Left ventricle myocardium inferior (tissue), 1 donor: ENCODE results near the gene SLC5A5. TPM values are rescaled to one million over a fixed set of nuclear protein-coding genes. Genes with fewer than 3 reads are reported as not detected.
A peak's percentile ranks its signal among the peaks of the same experiment; 100 is the strongest.

ENCODE experiments used
- DNase-seq: peaks from one replicate; pipeline ENCODE4 v3.0.0-alpha.2; 2020
- H3K27ac ChIP-seq: fragments of 200-600 bp; replicated peaks from 2 replicates; pipeline ENCODE4 v1.8.0; 2021
- H3K27me3 ChIP-seq: fragments of 200-600 bp; 2 replicates; pipeline ENCODE4 v1.8.0; 2021; ENCODE audit warnings: low read depth
- H3K36me3 ChIP-seq: fragments of 200-600 bp; 2 replicates; pipeline ENCODE4 v1.8.0; 2021
- H3K4me1 ChIP-seq: fragments of 200-600 bp; 2 replicates; pipeline ENCODE4 v1.8.0; 2021
- H3K4me3 ChIP-seq: fragments of 200-600 bp; 2 replicates; pipeline ENCODE4 v1.8.0; 2021; ENCODE audit warnings: mild to moderate bottlenecking, moderate library complexity
- H3K9me3 ChIP-seq: fragments of 200-600 bp; replicated peaks from 2 replicates; pipeline ENCODE4 v1.8.0; 2021
- intact Hi-C: fragments of 100-400 bp; cut with micrococcal nuclease; formaldehyde crosslinking; loops from one replicate; pipeline ENCODE4 v1.11.0; 2022
- total RNA-seq: library from RNA; stranded (reverse); fragmentation: NEBNext Ultra II Directional; extraction: Animal tissue kit (Norgen Biotek cat#: 25700); gene quantifications from one replicate; pipeline ENCODE4 v1.2.1, GENCODE V29; 2021
- TF ChIP-seq, protein P1 (sequence below): fragments of 200-600 bp; IDR thresholded peaks from 2 replicates; pipeline ENCODE4 v1.8.0; 2021; ENCODE audit warnings: antibody characterized with exemption, mild to moderate bottlenecking, borderline replicate concordance
- donor health status: DM: no; HTN: yes; CAD: no; lungs with severe emphysema.

Gene SLC5A5
- total RNA-seq, 1 donor from 2014 or later: not detected

DNA sequence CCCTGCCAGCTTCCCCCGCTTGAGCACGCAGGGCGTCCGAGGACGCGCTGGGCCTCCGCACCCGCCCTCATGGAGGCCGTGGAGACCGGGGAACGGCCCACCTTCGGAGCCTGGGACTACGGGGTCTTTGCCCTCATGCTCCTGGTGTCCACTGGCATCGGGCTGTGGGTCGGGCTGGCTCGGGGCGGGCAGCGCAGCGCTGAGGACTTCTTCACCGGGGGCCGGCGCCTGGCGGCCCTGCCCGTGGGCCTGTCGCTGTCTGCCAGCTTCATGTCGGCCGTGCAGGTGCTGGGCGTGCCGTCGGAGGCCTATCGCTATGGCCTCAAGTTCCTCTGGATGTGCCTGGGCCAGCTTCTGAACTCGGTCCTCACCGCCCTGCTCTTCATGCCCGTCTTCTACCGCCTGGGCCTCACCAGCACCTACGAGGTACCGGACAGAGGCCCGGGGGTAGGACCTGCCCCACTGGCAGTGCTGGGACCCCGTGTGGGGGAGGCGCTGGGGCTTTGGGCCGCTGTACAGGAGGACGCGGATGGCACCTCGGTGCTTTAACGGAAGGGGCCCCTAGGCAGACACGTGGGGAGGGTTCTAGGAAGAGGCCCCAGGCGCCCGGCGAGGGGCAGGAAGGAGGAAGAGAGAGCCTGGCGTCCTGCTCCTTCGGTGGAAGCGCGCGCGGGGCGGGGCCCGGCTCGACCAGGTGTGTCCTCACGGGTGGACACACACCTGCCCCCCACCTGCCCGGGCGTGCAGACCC is 681 bp downstream of the SLC5A5 start:
- TF ChIP-seq, protein P1, sequence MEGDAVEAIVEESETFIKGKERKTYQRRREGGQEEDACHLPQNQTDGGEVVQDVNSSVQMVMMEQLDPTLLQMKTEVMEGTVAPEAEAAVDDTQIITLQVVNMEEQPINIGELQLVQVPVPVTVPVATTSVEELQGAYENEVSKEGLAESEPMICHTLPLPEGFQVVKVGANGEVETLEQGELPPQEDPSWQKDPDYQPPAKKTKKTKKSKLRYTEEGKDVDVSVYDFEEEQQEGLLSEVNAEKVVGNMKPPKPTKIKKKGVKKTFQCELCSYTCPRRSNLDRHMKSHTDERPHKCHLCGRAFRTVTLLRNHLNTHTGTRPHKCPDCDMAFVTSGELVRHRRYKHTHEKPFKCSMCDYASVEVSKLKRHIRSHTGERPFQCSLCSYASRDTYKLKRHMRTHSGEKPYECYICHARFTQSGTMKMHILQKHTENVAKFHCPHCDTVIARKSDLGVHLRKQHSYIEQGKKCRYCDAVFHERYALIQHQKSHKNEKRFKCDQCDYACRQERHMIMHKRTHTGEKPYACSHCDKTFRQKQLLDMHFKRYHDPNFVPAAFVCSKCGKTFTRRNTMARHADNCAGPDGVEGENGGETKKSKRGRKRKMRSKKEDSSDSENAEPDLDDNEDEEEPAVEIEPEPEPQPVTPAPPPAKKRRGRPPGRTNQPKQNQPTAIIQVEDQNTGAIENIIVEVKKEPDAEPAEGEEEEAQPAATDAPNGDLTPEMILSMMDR: no peak
- Histone ChIP-seq H3K36me3 (no peaks in the 10 kb centered on the region), H3K4me3 (peak overlapping the region; percentile 23), H3K4me1 (peaks cover 19% of the 10 kb centered on the region), H3K9me3 (no peaks in the 10 kb centered on the region), H3K27me3 (peaks cover 78% of the 10 kb centered on the region), H3K27ac (no peak overlapping the region)
- intact Hi-C loops: no loop called here
- DNase-seq: no peak

DNA sequence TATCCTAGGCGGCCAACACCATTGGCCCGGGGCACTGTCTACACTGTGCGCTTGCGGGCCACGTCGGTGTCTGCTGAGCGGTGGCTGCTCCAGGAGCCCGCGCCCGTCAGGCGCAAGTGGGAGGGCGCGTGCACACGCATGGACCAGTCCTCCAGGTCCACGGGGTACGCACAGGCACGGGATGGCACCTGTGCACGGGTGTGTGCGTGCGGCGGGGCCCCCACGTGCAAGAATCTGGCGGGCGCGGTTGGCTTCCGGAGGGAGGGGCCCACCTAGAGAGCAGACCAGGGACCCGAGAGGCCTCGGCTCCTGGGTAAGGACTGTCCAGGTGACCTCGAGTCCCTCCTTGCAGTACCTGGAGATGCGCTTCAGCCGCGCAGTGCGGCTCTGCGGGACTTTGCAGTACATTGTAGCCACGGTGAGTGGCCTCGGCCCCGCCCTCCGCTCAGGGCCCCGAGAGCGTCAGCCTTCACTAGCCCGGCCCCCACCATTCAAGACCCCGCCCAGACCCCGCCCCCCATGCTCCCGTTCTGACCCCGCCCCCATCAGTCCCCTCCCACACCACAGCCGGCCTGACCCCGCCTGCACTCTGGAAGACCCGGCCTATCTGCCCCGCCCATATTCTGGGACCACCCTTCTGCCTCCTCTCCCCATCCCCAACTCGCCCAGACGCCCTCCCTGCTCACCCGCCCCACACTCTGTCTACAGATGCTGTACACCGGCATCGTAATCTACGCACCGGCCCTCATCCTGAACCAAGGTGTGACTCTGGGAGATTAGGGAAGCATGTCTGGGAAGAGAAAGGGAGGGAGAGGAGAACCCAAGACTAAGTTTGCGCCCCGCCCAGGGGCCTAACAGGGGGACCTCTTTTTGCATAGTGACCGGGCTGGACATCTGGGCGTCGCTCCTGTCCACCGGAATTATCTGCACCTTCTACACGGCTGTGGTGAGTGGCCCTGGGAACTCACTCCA is 2.3 kb downstream of the SLC5A5 start:
- H3K4me1 ChIP-seq: peaks cover 19% of the 10 kb centered on the region
- TF ChIP-seq, protein P1: no peak
- no peak overlapping the region for H3K4me3 ChIP-seq
- H3K9me3 ChIP-seq: no peaks in the 10 kb centered on the region
- intact Hi-C loops: no loop called here
- no peak for DNase-seq
- H3K27me3 ChIP-seq: peaks cover 93% of the 10 kb centered on the region
- H3K36me3 ChIP-seq: no peaks in the 10 kb centered on the region
- H3K27ac ChIP-seq: no peak overlapping the region

DNA sequence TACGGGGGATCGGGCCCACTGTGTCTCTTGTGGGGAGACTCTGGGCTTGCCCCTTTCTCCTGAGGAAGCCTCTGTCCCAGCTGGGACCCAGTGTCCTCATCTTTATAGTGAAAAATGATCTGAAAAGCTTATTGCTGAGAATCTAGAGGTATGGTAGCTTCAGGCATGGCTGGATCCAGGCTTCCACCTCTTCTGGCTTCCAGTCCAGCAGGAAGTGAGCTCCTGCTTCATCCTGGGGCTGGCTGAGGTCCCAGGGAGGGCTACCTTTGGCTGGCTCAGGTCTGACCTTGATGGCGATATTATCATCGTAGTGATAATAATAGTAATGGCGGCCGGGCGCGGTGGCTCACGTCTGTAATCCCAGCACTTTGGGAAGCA is 3.0 kb downstream of the SLC5A5 start:
- H3K4me1 ChIP-seq: peaks cover 19% of the 10 kb centered on the region
- no peaks in the 10 kb centered on the region for H3K36me3 ChIP-seq
- no peak for DNase-seq
- H3K27me3 ChIP-seq: peaks cover 98% of the 10 kb centered on the region
- intact Hi-C loops: no loop called here
- no peak overlapping the region for H3K27ac ChIP-seq
- no peaks in the 10 kb centered on the region for H3K9me3 ChIP-seq
- TF ChIP-seq, protein P1: no peak
- H3K4me3 ChIP-seq: no peak overlapping the region

DNA sequence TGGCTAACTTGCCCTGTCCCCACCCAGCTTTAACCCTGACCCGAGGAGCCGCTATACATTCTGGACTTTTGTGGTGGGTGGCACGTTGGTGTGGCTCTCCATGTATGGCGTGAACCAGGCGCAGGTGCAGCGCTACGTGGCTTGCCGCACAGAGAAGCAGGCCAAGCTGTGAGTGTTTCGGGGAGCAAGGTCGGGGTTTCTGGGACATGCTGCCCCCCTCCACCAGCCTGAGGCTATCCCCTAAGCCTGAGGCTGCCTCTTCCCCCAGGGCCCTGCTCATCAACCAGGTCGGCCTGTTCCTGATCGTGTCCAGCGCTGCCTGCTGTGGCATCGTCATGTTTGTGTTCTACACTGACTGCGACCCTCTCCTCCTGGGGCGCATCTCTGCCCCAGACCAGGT is 6.0 kb downstream of the SLC5A5 start:
- peaks cover 88% of the 10 kb centered on the region for H3K27me3 ChIP-seq

DNA sequence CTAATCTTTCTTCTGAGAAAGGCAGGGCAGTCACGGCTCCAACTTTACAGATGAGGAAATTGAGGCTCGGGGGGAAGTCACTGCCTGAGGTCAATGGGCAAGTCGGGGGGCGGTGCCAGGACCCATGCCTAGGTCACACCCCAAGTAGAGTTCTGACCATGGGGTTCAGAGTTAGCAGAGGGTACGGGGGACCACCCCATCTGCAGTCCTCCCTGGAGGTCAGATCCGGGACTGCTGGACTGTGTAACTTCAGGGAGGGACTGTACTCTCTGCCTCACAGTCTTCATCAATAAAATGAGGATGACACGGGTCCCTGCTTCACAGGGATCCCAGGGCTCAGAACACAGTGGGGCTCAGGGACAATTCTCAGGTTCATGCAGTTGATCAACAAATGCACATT is 7.7 kb downstream of the SLC5A5 start:
- H3K4me3 ChIP-seq: no peak overlapping the region

More for the DNA sequence above, 6.0 kb downstream of the SLC5A5 start:
- Histone ChIP-seq H3K27ac (no peak overlapping the region), H3K4me3 (no peak overlapping the region), H3K36me3 (no peaks in the 10 kb centered on the region), H3K4me1 (peaks cover 8% of the 10 kb centered on the region), H3K9me3 (no peaks in the 10 kb centered on the region)
- TF ChIP-seq, protein P1: no peak
- DNase-seq: no peak
- intact Hi-C loops: no loop called here

More for the DNA sequence above, 7.7 kb downstream of the SLC5A5 start:
- Histone ChIP-seq H3K9me3 (no peaks in the 10 kb centered on the region), H3K27me3 (peaks cover 87% of the 10 kb centered on the region), H3K36me3 (no peaks in the 10 kb centered on the region), H3K4me1 (no peaks in the 10 kb centered on the region), H3K27ac (no peak overlapping the region)
- intact Hi-C loops: no loop called here
- no peak for DNase-seq
- TF ChIP-seq, protein P1: no peak
